NCI-H2196 treated with DMSO at 0.1 percent for 48 hours (cell line): Measurements from ENCODE around the gene KLHL3.
"Not testable (repeated sequence)": the region's sequence is repeated elsewhere in the genome, so short reads cannot be mapped to it uniquely, and the experiment has no call there.

Experiments used
- DNase-seq: peaks from one replicate; lab custom pipeline; 2025; ENCODE audit not compliant: unreplicated experiment; lab: John Stamatoyannopoulos, UW

The KLHL3 gene

DNA sequence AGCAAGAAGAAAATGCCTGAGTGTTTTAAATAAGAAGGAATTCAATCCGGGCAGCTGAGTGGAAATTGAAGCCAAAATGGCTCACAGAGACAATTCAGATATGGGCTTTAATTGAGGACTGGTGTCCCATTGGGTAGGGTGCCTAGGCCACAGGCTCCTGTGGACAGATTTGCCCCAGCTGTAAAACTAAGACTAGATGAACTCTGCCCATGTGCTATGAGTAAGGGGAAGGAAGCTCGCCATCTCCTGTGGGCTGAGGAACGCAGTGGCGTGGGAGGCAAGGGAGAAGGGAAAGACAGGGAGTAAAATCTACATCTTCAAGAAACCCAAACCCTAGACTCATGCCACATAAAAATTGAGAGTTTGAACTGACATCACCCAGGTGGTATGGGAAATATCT is 66.1 kb downstream of the KLHL3 start:
- DNase-seq: no peak

DNA sequence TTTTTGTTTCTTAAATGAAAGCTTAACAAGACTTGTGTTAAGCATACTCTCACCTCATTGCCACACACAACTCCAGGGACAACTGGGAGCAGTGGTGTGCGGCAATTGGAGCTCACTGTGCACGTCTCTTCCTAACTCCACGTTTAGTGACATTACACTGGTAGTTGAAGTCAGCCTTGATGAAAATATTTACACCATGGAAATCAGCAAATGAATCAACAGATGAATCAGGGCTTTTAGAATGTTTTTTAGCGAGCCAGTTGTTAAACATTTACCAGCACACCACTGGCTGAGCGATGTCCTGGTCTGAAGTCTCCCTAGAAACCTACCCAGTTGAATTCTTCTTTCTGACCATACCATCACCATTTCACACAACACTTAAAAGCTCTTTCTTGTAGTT is 67.3 kb downstream of the KLHL3 start:
- no peak for DNase-seq

DNA sequence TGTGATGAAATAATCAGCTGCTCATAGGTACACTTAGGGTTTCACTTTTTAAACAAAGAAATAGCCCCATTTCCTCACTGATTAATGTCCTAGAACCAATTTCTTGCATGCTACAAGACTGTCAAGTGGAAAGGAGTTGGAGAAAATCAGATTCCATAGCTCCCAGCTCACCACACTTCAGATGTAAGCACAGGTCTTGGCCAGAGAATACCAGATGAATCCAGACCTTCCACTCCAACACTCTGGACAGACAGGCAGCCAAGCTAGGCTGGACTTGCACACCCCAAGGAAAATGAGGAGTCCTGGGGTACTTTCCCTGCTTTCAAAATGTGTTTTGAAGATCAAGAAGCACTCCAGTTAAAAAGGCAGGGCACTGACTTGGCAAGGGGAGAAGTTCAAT is 68.5 kb downstream of the KLHL3 start:
- DNase-seq: no peak

DNA sequence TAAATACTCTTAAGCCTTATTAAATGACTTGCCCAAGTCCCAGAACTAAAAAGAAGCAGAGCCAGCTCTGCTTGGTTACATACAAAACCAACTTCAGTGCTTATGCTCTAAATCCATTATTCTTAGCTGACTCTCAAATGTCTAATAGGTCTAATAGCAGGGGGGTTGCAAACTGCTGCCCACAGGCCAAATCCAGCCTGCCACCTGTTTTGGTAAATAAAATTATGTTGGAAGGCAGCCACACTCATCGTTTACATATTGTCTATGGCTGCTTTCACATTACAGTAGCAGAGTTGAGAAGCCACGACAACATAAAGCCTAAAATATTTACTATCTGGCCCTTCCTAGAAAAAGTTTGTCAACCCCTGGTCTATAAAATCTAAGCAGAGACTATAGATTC is 69.0 kb downstream of the KLHL3 start:
- no peak for DNase-seq

DNA sequence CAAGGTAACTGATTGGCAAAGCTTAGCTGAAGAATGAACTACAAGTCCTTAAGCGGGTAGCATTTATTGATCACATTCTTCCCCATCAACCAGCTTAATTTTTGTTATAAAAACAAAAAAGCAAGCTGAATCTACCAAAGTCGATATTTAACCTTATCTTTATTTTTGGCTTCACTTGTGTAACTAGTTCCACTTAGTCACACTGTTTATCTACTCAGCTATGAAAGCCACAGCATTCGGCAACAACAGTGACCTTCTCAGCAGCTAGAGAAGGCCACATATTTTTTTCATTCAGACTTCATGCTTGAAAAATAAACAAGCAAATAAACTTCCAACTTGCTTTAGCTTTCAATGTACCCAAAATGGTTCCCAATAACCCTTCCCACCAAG is 69.4 kb downstream of the KLHL3 start:
- DNase-seq: no peak

DNA sequence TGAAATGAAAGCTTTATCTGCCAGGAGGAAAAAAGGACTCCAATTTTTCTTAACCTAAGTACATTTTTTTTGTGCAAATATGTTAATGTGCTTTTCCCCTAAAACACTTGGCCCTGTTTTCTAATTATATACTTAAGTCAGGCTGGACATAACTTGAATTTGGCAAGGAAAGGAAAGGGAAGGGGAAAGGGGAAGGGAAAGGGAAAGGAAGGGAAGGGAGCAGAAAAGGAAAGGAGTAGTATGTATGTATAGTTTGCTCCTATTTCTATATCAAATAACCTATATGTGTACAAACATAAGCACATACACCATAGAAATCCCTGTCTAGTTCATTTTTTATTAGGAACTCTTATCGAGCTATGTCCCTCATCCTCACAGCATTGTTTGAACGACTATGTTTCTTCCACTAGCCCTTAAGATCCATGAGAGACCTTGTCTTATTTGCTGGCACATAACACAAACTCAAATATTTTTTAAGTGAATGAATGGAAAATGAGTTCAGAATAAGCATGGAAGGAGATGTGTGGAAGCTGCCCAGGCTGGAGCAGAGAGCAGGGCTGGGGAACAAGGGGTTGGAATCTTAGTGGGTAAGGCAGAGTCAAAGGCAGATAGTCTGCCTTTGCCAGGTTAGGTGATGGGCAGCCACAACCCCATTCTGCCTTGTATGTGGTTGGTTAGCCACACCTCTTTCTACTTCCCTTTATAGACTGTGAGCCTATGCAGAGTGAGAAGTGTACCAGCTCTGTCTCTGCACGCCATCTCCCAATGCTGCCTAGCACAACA is 70.0 kb downstream of the KLHL3 start:
- no peak for DNase-seq

DNA sequence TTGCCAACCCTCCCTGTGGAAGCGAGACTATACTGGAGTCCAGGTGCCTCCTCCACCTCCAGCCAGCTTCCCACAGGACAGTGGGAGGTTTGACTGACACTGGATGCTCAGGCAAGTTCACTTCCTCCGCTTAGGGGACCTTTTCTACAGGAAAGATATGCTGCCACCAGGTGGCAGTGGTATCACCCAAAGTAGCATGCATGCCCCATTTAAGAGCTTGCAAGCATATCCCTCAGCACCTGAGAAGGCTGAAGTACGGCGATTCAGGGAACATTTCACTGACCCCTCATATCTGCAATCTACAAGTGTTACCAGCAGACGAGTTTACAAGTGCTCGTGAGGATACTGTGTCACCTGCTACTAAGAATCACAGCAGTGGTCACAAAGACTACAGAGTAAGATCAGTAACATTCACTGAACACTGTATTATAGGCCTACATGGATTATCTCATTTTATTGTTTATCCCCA is 75.5 kb downstream of the KLHL3 start:
- DNase-seq: peak; percentile 41

DNA sequence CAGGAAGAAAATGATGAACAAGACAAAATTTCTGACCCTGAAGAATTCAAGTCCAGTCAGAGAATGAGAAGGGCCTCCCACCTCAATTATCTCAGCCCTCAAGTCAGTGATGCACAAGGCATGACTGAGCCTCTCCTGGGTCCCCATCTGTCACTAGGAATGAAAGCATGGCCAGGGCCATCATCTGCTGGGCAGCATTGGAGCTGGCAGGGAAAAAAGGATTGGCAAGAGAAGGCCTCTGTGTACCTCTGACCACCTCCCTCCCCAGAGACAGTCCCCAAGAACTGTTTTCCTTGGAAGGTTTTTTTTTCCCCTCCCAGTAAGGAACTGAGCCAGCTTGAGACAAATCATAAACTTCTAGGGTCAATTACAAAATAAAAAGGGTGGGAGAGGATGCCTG is 76.7 kb downstream of the KLHL3 start:
- DNase-seq: no peak

DNA sequence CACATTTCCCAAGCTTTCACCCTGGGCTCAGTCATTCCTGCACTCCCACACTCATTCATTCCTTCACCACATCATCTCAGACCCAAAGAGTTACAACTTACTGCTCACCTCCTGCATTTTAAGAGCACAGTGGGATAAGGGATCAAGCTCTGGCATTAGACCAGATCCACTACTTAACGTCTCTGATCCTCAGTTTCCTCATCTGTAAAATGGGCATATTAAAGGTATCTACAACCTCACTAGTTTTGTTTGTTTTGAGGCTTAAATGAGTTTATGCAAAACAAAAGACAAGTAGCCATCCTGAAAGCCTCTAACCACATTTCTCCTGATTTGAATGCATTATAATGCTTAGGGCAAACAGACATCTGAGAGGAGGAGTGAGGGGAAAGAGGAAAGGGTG is 77.6 kb downstream of the KLHL3 start:
- no peak for DNase-seq

DNA sequence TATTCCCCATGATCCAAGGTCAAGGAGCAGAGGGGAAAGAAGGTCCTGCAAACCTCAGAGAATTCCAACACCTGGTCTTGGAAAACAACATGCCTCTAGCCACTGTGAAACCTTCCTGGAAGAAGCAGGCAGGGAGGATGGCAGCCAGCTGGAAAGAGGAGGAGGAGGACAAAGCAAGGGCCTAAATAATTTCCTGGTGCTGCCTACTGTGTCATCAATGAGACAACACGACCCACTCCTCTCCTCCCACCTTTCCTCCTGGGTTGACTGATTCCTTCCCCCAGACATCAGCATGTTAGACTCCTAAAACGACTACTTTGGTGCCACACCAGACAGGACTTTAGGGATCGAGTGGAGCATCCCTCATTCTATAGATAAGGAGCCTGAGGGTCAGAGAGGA is 78.8 kb downstream of the KLHL3 start:
- no peak for DNase-seq

DNA sequence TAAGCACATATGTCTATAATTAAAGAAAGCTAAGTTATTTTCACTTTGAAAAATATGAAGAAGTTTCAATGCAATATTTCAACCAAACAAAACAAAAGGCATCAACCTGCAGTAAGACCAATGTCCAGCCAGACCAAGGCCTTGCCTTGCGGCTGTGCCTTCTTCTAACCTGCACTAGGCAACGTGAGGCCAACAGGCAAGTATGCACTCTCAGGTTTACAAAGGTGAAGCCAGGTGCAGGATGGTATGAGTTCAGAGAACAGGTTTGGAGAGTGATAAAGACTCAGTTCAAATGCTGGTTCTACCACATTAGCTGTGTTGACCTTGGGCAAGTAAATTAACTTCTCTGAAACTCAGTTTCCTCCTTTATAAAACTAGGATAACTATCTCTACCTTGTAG is 79.3 kb downstream of the KLHL3 start:
- DNase-seq: no peak

DNA sequence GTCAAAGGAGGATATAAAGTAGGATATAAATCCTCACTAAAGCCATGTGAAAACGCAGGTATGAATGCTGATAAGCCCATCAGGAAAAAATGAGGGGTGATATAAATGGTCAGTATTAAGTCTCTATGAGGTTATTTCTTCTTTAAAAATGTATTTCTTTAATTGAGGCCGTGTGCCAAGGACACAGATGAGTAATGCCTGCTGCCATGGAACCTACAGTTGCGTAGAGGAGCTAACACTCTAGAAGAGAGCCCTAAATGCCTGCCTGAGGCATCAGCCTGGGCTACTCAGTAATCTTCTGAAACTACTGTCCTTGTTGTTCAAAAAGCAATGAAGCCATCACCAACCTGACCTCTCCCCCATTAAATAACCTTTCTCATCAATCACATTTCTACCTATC is 84.9 kb downstream of the KLHL3 start:
- DNase-seq: no peak

DNA sequence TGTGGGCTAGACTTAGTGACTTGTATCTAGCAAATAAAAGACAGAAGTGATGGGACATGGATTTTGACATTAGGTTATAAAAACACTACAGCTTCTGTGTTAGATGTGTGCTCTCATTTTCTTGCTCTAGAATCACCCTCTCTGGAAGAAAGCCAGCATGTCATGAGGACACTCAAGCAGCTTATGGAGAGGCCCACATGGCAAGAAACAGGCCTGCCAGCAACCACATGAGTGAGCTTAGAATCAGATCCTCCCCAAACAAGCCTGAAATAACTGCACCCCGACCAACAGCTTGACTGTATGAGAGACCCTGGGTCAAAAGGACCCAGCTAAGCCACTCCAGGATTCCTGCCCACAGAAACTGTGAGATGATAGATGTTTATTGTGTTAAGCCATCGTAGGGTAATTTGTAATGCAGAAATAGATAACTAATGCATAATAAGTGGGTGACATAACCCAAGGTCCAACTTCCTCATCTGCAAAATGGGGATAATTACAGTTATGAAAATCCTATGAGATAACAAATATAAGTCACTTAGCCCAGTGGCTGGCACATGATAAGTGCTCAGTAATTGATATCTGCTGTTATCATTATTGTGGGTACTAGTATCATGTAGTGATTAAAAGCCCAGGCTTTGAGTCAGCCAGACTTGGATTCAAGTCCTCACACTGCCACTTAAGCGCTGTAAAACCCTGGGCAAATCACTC is 86.5 kb downstream of the KLHL3 start:
- DNase-seq: peak; percentile 43

DNA sequence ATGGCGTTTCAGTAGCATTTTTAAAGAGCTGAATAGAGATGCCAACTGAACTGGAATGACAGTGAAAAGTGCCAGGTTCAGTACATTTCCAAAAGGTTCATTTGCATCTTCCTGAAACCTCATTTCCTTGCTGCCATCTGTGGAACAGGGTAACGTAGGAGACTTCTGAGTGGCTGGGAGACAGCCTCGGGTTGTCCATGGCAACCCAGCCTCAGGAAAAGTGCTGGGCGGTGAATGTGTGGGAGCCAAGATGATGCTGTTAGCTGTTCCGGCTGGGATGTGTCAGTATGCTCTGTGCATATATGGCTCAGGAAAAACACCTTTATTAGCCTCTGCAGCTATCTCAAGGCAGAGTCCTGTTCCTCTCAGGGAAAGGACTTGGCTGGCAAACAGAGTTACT is 87.5 kb downstream of the KLHL3 start:
- no peak for DNase-seq

DNA sequence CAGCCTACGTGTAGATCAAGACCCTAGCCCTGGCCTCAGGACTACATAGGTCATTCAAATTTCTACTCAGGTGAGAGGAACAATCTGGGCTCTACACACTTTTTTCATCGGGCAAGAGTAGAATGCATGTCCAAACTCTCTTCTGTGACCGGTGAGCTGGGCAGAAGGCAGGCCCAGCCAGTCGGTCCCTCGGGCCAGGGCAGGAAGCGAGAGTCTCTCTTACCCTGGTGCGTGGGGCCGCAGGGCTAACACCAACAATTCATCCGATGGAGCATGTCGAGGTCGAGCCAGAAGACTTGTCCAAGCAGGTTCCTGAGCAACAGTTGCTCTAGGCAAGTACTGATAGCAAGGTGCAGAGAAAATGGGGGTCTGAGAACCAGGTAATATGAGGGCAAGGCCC is 88.5 kb downstream of the KLHL3 start:
- DNase-seq: no peak

DNA sequence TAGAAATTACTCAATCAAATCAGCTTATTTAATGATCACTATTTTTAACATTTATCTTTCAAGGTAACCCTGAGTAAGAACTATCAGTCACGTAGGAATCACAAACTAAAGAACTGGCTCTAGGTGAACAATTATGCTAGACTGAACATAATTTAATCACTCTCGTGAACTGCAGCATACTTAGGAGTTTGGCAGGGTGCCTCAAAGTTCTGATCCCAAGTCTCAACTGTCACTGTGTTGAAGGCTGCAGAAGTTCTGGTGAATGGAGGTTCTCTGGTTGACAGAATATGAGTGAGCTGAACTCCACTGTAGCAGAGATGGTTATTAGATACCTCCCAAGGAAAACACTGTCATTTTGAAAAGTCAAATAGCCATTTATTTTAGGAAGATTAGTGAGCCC is 89.1 kb downstream of the KLHL3 start:
- no peak for DNase-seq

DNA sequence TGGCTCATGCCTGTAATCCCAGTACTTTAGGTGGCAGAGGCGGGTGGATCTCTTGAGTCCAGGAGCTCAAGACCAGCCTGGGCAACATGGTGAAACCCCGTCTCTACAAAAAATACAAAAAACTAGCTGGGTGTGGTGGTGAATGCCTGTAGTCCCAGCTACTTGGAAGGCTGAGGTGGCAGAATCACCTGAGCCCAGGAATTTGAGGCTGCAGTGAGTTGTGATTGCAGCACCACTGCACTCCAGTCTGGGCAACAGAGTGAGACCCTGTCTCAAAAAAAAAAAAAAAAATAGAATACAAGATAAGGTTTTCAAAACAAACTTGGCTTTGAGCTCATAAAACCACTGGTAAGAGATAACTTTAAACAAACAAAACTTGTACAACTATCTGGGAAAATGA is 92.8 kb downstream of the KLHL3 start:
- DNase-seq: not testable (repeated sequence)

DNA sequence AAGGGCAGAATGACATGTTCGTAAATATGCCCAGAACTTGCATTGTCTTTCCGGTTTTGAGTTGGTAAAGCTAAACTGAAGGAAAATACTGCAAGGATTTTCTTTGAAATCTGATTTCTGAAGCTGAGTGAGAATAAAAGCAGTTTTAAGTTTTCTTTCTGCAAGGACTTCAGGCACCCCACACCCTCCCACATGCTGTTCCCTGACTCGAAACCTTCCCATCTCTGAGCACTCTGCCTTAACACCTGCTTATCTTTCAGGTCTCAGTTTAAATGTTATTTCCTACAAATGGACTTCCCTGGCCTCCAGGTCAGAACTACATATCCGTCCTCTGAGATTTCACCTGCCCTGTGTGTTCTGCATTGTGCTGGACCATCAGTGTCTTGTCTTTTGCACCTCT is 93.8 kb downstream of the KLHL3 start:
- no peak for DNase-seq

DNA sequence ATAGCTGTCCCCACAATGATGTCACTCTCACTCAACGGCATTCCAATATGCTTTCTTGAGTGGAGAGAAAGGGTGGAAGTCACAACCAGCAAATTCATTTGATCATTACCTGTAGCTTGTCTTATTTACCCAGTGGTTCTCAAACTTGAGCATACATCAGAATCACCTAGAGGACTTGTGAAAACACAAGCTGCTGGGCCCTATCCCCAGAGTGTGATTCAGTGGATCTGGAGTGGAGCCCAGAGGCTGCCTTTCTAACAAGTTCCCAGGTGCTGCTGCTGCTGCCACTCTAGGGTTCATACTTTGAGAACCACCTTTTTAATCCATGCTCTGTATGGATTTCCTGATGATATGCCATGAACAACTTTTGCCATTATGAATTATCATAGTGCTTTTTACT is 94.7 kb downstream of the KLHL3 start:
- DNase-seq: no peak

DNA sequence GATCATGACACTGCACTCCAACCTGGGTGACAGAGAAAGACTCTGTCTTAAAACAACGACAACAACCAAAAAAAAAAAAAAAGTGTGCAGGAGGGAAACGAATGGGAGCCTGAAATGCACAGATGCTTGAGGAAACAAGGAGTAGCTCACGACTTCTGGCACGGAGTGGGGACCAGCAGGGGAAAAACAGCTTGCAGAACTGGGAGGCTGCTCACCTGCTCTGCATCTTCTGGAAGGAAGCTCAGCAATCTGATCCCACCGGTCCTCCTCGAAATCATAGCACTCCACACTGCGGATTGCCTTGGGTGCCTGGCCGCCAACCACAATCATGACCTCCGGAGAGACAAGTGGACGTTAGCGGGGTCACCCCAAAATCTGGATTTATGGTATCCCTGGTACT is 96.2 kb downstream of the KLHL3 start:
- no peak for DNase-seq

DNA sequence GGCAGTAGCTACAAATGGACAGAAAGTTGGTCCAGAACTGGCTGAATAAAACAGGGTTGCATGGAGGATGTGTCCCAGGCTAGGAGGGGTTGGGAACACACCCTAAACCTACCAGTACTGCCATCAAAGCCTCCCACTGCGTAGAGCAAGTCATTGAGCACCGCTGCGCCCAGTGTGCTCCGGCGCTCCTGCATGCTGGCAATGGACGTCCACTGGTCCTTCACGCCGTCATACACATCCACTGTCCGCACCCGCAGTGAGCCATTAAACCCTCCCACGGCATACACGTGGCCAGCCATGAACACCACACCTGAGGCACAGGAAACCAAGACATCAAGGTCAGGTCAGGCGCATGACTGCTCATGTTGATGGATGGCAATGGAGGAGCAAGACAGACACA is 97.0 kb downstream of the KLHL3 start:
- no peak for DNase-seq

DNA sequence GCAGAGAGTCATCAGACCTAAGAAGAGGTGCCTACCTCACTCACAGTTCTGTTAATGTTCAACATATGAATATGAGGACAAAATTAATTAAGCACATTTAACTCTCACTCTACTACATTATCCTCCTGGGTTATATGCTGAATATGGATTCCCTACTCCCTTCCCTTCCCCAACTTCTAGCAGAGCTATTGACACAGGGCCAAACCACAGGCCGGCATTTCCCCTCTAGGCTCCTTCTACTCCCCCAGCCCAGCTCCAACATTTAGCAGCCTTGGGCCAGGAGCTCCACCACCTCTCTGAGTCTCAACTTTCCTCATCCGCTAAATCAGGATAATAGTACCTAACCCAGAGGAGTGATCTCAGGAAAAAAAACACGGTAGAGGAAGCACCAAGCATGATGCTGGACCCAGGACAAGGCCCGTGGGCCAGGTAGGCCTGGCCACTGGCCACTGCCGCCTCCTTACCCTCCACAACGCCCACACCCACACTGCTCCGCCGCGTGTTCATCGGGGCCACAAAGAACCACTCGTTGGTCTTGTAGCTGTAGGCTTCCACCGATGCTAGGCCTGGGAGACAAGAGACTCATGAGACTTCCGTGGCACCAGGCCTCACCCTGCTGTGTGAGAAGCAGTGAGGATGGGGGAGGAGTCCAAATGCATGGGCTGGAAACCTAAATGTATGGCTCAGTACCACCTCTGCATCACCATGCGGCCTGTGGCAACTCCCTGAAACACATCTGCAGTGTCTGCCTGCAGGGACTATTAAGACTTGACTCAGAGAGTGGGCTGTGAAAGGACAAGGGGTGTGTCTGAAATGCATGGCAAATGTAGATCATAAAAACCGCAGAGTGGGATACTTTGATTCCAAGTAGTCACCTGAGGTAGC is 98.8 kb downstream of the KLHL3 start:
- no peak for DNase-seq
